Stimulated activated CD8-positive, alpha-beta memory T cell treated with anti-CD3 and anti-CD28 coated beads, Interleukin-4, amount 100 ng/mL, for 48 hours (primary cell): ENCODE results near the gene LARGE1.

Experiments
- DNase-seq: peaks from one replicate; pipeline ENCODE4 v3.0.0-alpha.2; 2020

LARGE1 gene

DNA sequence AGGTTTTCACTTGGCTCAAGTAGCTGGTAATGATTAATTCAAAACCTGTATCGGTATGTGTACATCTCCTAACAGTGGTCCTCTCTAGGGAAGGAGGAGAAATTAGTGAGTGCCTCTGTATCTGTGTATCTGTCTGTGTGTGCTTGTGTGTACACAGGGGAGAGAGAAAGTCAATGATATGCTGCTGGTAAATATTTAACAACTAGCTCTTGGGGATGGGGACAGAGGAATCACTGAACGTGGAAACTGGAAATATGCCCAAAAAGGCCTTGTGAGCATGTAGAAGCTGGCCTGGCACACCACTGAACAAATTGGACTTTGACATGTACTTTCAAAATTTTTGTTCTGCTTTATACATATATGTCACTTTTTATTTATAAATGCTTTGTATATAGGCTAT is 648.1 kb downstream of the LARGE1 start:
- DNase-seq = no peak

DNA sequence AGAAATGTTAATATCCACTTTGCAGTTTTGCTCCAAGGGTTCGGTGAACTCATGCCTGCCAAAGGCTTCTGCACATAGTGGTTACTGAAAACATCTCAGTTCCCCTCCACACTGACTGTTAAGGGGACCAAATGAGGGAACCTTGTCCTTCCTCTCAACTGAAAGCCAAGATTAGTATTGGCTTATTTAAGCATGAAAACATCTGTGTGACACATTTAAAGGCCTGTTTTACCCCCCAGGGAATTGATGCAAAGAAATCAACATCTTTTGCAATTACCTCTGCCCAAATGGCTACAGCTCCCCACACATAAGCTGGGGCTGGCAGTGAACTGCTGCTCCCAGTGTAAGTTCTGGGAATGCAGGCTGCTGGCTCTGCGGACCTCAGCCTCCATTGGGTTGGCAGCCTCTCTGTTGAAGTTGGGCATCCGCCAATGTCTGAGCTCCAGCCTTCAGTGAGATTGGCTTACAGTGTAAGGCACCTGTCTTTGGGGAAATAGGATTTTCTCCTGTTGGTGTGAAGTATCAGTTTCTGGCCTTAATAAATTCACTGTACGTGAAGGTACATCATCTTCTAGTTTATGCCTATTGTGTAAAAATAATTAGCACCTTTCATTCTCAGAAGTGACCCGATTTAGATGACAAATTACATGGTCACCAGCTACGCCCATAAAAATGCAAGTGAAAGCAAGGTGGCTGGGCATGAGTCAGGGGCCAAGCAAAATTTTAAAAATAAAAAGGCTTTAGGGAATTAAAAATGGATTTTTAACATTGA is 648.7 kb downstream of the LARGE1 start:
- DNase-seq = no peak

DNA sequence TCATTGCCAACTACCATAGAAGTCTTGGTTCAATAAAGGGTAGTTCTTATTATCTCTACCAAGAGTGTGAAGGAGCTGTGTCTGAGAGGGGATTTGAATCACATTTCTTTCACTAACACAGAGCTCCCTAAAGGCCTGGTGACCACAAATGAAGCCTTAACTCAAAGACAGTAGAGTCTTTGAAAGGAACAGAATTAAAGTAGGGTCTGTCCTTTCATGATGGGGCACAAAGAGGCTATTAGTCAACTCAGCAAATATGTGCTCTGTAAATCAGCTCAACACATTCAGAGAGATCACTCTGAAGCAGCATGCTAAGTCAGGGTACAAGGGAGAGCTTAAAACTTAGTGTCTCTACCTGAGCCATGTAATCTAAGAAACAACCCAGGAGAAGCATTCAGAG is 649.7 kb downstream of the LARGE1 start:
- DNase-seq = no peak

DNA sequence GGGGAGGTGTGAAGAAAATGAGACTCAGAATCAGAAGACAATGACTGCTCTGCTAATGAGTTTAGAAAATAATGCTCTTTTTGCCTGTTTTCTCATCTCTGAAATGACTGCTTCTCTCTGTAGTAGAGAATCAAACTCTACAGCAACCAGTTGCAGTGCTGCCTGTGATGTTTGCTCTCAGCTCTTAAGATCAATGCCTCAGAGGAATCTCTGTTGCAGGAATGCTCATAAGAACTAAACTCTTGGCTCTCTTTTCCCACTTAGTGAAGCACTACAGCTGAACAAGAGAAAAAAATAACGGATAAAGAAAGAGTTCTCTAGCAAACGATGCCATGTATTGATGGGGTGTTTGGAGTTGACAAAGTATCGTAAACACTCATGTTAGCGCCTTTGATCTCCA is 658.6 kb downstream of the LARGE1 start:
- no peak for DNase-seq

DNA sequence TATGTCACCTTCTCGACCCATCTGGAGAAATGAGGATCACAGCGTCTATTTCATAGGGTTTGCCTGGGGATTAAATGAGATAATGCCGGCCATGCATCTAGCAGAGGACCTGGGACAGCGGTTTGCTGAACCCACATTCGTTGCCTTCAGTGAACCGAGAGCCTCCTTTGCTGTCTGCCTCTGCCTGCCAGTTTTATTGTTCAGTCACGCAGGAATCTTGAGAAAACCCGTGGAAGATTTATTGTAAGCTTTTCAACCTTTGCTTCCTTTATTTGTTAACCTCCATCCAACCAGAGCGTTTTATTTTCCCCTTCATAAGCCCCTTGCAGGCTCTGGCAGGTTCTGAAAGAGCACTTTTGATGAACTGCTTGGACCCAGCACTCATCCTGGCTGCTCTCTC is 659.8 kb downstream of the LARGE1 start:
- no peak for DNase-seq

DNA sequence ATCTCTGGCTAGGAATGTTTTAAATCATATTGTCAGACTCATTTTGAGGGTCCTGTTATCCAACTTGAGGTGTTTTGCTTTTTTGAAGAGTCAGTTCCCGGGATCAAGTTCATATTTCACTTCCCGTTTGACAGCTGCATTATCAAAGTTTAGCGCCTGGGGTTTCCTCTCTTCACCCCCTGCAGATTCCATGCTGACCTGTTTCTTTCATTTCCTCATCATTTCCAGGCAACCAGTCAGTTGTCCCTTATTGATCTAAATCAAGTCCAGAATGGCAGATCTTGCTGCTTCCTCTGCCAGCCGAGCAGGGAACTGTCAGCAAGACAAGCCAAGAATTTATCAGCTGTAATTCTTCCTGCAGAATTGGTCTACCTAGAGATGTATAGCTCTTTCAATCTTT is 664.5 kb downstream of the LARGE1 start:
- no peak for DNase-seq

DNA sequence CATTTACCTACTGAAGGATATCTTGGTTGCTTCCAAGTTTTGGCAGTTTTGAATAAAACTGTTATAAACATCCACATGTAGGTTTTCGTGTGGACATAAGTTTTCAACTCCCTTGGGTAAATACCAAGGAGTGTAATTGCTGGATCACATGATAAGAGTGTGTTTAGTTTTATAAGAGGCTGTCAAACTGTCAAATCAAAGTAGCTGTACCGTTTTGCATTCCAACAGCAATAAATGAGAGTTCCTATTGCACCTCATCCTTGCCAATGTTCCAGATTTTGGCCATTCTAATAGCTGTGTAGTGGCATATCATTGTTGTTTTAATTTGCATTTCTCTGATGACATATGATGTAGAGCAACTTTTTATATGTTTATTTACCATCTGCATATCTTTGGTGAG is 671.3 kb downstream of the LARGE1 start:
- no peak for DNase-seq

DNA sequence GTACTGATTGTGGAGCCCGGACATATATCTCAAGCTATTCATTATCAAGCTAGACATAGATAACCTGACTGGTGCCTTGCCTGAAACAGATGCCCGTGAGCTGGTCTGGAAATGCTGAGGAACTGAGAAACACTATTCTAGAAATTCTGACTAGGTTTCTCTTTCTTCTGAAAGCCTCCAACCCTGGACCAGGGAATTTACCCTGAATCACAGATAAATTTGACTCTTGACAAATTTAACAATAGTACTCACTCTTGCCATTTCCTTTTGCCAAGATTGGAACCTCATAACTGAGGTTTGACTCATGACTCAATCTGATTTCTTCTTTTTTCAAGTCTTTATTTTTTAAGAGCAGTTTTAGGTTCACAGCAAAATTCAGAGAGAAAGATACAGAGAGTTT is 672.5 kb downstream of the LARGE1 start:
- DNase-seq = no peak

DNA sequence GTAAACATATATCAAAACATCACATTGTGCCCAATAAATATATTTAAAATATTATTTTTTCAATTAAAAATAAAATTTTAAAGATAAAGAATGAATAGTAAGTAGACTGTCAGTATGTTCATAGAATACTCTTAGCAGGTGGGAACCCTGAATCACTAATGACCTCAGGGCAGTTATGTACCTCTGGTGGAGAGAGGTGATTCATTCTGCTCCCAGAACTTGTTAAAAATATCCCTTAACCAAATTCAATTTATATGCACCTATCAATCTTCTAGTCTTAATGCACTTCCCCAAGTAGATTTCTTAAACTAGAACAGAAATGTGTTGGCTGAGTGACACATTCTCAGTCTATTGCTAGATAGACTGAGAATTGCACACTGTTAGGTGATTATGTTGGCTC is 678.2 kb downstream of the LARGE1 start:
- no peak for DNase-seq

DNA sequence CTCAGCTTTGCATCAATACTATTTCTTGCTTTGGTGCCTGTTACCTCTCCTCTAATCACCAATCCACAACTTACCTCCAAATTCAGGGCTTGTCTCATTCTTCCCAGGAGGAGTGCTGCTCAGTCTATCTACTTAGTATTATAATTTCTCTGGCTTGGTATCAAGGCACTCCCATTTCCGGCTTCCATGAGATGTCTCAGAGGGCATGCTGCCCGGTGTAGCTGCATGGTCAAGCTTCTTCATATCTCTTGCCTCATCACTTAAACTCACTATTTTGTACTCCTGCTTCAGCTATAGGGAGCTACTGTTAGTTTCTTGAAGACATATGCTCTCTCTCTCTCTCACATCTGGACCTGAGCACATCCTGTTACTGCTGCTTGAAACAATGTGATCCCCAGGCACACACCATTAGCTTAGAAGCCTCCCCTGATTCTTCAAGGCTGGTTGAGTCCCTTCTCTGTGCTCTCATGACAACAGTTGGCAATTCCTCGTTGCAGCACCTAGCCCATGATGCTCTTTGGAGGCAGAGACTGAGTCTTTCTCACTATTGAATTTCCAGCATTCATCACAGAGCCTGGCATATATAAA is 679.3 kb downstream of the LARGE1 start:
- no peak for DNase-seq

DNA sequence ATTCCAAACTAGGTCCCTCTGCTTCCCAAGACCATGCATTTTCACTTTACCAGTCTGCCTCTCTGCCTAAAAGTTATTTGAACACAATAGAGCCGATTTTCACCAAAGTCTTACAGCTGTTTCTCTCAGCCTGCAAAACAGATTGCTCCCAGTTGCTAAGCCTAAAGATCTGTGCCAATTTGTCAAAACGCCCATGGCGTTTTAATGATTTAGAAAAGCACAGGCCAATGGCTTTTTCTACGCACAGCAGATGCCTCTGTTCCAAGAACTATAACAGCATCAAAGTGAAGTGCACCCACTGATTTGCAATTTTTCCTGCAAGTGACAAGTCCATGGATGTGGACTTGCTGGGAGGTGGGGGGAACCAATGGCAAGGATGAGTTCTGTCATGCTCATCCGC is 688.2 kb downstream of the LARGE1 start:
- DNase-seq = no peak

DNA sequence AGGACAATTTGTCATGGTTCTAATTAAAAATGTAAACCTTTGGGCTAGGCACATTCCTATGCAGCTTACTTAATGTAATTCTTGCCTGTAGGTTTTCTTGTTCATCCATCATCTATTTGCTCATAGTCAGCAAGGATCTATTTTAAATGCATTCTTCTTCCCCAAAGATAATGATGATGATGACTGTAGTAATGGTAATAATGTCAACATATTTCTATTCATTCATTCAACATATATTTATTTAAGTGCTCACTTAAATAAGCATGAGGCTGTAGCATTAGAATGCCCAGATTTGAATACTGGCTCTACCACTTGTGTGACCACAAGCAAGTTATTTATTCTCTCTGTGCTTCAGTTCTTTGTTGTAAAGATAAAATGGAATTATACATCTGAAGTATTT is 692.5 kb downstream of the LARGE1 start:
- no peak for DNase-seq

DNA sequence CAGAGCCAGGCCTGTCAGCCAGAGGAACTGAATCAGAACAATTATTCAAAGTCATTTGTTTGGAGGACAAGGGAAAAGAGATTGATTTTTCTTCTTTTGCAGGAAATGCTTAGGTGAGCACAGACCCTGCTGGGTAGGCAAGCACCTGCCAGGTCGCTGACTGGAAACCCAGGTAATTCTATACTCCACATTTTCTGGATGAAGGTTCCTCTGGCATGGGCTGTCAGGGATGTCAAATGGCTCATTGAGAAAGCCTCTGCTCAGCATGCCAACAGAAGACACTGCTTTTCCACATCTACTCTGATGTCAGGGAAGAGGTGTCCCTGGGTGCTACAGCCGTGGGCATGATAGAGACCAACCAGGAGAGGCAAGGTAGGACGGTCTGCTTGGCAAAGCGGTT is 695.4 kb downstream of the LARGE1 start:
- no peak for DNase-seq
